SK-N-SH treated with all-trans-retinoic acid at 6 μM for 48 hours (cell line): ENCODE measurements around the gene FAM216B.

Experiments used
- ARNTL ChIP-seq: fragments of 450-650 bp; formaldehyde crosslinking; IDR thresholded peaks from 2 replicates; pipeline ENCODE4 v1.5.0; 2020; ENCODE audit warnings: low read depth, mild to moderate bottlenecking, moderate library complexity, borderline replicate concordance
- CREB5 ChIP-seq: fragments of 250-450 bp; sonication (Bioruptor Pico); IDR thresholded peaks from 2 replicates; pipeline ENCODE4 v1.5.1; 2020; ENCODE audit warnings: low read depth, mild to moderate bottlenecking, moderate library complexity
- GLIS3 ChIP-seq: fragments of 250-450 bp; sonication (Bioruptor Pico); IDR thresholded peaks from 2 replicates; pipeline ENCODE4 v1.5.0; 2020; ENCODE audit warnings: mild to moderate bottlenecking, moderate library complexity
- ISL1 ChIP-seq: fragments of 250-450 bp; sonication (Bioruptor Pico); IDR thresholded peaks from 2 replicates; pipeline ENCODE4 v2.1.2; 2022; ENCODE audit warnings: mild to moderate bottlenecking, moderate library complexity
- PATZ1 ChIP-seq: fragments of 250-450 bp; sonication (Bioruptor Pico); IDR thresholded peaks from 2 replicates; pipeline ENCODE4 v1.8.0; 2020; ENCODE audit warnings: mild to moderate bottlenecking, moderate library complexity, borderline replicate concordance
- TCF4 ChIP-seq: fragments of 250-450 bp; sonication (Bioruptor Pico); IDR thresholded peaks from 2 replicates; pipeline ENCODE4 v1.8.0; 2021; ENCODE audit warnings: mild to moderate bottlenecking, moderate library complexity, borderline replicate concordance

GRCh38 chr13:42807866-42808265 is 26.5 kb downstream of the FAM216B start:
- TF ChIP-seq PATZ1 (CRISPR knock-in tag) (no peak), GLIS3 (CRISPR knock-in tag) (no peak), ISL1 (CRISPR knock-in tag) (no peak), ARNTL (CRISPR knock-in tag) (no peak), TCF4 (no peak), CREB5 (CRISPR knock-in tag) (no peak)
